DMS153 (cell line): Measurements from ENCODE around the gene LYPD8.

Experiments used
- DNase-seq: peaks from one replicate; lab custom pipeline; 2025; lab: John Stamatoyannopoulos, UW

LYPD8 gene

DNA sequence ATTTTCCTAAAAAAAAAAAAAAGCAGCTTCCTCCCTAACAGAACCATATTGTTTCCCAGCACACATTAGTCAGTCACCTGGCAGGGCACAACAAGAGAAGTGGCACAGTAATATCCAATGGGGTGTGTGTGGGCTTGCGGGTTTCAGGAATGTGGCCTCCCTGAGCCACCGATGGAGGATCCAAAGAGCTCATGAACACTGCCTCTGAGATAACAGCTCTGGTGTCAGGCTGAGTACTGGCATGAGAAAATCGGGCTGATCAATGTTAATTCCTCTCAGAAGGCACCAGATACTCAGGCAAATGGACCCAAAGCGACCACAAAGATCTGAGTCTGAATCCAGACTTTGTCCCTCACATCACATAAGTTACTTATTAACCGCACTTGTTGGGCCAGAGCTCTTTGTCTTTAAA is 2.2 kb upstream of the LYPD8 start:
- DNase-seq: no peak

DNA sequence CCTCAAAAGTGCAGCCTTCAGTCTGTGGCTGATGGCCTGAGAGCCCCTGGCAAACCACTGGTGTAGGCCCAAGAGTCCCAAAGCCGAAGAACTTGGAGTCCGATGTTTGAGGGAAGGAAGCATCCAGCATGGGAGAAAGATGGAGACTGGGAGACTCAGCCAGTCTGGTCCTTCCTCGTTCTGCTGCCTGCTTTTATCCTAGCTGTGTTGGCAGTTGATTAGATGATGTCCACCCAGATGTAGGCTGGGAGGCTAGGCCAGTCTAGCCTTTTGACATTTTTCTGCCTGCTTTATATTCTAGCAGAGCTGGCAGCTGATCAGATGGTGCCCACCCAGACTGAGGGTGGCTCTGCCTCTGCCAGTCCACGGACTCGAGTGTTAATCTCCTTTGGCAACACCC is 1.1 kb upstream of the LYPD8 start:
- DNase-seq: no peak

DNA sequence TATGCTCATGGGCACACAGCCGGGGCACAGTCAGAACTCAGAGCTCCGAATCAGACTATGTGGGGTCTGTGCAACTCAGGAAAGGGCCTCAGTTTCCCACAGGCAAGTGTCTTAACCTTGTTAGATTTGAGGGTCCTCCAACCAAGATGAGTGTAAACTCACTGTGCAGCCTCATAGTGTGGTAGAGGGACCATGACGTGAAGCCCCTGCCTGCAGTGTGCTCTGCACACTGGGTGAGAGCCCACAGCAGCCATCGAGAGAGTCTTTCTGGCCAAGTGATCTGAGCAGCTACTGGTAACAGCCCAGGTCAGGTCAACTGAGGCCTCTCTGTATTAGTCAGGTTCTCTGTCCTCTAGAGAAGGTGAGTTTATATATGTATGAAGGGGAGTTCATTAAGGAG is 592 bp upstream of the LYPD8 start:
- no peak for DNase-seq

DNA sequence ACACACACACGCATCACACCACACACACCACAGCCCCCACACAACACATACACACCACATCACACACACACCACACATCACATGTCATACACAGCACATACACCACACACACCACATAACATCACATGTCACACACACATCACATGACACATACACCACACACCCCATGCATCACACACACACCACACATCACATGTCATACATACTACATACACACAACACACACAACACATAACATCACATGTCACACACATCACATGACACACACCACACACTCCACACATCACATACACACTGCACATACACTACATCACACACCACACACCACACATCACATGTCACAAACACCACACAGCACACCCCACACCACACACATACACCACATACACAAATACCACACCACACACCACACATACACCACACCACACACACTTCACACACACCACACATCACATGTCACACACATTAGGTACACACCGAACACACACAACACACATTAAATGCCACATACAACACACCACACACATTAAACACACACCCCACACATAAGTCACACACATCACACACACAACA is 1.8 kb downstream of the LYPD8 start:
- DNase-seq: no peak

DNA sequence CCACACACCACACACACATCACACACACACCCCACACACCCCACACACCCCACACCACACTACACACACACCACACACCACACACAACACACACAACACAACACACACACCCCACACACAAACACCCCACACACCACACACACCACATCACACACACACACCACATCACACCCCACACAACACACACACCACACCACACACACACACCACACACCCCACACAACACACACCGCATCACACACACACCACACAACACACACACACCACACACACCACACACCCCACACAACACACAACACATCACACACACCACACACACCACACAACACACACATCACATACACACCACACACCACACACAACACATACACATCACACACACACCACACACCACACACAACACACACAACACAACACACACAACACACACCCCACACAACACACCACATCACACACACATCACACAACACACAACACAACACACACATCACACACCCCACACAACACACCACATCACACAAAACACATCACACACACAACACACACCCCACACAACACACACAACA is 2.4 kb downstream of the LYPD8 start:
- no peak for DNase-seq

DNA sequence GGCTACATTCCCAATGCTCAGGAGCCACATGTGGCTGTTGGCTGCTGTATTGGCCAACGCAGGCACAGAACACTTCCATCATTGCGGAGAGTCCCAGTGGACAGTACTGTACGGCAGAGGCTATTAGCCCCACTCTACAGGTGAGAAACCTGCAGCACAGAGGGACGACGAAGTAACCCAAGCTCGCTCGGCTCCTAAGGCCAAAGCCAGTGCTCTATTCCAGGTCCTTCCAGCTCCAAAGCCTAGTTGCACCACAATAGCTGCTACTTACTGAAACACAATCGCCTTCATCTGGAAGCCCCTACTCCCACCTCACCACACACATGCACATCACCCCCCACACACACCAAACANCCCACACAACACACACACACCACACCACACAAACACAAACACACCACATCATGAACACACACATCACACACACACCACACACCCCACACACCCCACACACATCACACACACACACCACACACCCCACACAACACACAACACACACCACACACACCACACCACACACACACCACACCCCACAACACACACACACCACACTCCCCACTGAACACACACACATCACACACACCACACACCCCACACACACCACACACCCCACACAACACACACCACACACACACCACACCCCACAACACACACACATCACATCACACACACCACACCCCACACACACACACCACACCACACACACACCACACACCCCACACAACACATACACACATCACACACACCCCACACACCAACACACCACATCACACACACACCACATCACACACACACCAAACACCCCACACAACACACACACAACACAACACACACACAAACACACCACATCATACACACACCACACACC is 3.2 kb downstream of the LYPD8 start:
- DNase-seq: peak; percentile 31

DNA sequence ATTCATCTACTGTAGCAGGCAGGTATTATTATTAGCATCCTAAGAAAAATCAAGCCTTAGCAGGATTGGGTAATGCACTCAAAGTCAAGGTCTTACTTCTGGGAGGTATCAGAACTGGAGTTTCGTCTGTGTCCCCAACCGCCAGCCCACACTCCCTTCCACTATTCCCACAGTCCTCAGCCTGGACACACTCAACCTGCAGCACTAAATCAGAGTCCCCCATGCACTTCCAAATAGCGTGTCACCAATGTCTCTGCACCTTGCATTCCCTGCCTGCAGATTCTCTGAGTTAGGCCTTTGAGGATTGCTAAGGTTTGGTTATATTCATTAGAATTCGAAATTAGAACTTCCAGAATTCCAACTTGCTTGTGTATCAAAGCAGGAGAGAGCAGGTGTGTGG is 3.9 kb downstream of the LYPD8 start:
- no peak for DNase-seq

DNA sequence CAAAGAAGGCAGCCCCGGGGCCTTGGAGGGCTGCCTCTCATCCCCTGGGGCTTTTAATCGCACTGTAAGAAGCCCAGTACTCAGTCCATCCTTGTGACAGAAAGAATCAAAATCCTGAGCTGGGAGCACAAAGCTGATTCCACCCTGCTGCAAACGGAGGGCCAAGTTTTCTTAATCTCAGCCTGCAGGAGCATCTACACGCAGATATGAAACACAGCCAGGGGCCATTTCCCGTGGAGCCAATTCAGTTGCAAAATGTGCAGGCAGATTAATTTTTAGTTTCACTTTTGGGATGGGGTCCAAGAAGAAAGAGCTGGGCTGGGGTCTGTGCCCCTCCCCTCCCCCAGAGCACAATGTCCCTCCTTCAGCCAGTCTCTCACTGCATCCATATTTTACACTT is 4.4 kb downstream of the LYPD8 start:
- DNase-seq: no peak

DNA sequence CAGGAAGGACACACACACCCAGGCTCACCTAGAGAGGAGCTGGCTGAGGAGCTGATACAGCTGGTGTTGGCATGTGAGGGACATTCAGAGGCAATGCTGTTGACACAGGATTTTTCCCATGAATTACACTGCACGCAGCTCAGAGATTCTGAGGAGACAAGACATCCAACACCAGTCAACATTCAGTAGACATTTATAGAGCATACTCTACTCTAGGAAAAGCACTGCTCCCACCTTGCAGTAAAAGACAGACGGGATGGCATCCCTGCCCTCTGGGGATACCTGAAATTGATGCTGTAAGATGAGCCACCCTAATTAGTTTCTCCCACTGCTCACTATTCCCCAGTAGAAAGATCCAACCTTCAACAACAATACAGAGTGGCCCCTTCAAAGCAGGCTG is 5.1 kb downstream of the LYPD8 start:
- peak; percentile 2 for DNase-seq

DNA sequence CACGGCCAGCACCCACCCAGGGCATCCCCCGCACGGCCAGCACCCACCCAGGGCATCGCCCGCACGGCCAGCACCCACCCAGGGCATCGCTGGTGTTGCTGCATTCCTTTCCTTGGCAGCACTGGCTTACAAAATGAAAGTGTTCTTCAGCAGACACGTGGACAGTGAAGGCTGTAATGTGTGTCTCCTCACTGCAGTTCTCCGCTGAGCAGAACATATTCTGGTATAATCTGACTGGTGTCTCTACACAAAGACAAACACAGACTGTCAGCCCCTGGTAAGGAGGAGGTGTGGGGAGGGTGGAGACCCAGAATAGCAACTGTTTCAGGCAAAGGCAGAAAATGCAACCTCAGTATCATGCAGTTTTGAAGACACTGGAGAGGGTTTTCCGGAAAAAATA is 7.3 kb downstream of the LYPD8 start:
- DNase-seq: no peak

DNA sequence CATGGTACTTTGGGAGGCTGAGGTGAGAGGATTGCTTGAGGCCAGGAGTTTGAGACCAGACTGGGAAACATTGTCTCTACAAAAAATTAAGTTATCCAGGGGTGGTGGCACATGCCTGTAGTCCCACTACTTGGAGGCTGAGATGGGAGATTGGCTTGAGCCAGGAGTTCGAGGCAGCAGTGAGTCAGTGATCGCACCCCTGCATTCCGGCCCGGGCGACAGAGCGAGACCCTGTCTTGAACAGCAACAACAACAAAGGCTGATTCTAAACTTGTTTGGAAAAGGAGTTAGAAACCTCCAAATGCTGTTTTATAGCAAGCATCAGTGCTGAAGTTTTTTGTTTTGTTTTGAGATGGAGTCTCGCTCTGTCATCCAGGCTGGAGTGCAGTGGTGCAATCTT is 14.7 kb downstream of the LYPD8 start:
- no peak for DNase-seq

DNA sequence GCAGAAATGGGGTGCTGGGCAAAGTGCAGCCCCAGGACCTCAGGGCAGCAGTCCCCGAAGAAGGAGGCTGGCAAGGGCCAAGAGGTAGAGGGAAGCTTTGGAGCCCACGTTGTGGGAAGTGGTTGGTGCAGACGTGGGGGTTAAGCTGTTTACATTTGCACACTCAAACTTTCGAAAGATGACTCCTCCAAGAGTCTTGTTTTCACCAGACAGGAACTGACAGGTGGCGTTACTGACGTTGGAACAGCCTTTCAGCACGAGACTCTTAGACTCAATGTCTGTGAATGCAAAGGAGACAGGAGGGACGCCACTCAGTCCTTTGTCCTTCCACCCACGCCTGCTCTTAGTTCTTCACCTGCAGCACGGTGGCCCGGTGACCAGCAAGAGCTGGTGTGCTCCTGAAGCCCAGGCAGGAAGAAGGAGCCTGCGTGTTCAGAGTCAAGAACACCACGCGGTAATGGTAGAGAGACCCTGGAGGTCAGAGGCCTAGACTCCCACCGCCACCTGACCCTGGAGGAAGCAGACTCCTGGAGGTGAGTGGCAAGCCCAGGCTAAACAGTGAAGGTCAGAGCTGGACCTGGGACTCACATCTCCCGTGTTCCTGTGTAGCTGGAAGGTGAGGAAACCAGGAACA is 15.9 kb downstream of the LYPD8 start:
- DNase-seq: no peak

DNA sequence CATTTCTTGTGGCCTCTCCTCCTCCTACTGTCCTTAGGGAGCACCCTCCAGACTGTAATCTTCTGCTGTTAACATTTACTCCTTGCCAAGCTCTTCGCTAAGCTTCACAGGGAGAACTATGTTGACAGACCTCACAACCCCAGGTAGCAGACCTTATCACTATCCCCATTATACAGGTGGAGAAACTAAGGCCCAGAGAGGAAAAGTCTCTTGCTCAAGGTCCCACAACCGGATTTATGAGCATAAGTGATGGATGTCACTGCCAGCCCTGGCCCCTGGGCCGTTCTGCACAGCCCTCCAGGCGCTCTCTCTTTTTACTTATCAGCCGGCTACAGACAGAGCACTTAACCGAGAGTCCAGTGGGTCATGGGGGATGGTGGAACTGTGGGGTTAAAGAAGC is 18.1 kb downstream of the LYPD8 start:
- no peak for DNase-seq

DNA sequence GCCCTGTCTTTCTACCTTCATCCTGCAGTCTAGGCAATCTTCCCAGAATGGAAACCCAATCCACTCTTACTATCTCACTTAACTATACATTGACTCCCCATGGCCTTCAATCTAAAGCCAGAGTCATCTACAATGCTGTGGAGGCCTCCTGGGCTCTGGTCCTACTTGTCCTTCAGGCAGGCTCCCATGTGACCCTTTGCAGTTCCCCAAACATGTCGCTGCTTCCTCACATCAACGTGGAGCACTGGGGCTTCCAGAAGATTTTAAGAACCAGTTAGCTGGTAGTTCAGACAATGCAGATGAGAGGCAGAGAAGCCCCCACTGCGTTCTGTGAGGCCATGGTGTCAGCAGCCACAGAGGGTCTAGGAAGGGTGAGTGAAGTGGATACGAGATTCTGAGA is 18.6 kb downstream of the LYPD8 start:
- no peak for DNase-seq

DNA sequence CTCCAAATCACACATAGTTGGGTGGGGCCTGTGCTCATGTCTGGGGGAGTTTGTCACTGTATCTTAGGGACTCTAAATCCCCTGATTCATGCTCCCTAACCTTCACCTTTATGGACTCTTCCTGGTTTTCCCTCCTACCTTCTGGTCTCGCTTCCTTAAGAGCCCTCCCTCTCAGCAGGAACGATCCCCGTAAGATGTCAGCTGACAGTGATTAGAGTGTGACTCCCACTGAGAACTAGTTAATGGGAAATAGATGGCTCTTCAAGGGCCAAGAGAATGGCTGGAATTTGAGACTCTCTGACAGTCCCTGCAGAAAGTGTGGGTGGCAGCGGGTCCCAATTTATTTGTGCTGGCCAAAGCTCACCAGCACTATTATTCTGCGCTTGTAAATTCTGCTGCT is 22.0 kb downstream of the LYPD8 start:
- no peak for DNase-seq

DNA sequence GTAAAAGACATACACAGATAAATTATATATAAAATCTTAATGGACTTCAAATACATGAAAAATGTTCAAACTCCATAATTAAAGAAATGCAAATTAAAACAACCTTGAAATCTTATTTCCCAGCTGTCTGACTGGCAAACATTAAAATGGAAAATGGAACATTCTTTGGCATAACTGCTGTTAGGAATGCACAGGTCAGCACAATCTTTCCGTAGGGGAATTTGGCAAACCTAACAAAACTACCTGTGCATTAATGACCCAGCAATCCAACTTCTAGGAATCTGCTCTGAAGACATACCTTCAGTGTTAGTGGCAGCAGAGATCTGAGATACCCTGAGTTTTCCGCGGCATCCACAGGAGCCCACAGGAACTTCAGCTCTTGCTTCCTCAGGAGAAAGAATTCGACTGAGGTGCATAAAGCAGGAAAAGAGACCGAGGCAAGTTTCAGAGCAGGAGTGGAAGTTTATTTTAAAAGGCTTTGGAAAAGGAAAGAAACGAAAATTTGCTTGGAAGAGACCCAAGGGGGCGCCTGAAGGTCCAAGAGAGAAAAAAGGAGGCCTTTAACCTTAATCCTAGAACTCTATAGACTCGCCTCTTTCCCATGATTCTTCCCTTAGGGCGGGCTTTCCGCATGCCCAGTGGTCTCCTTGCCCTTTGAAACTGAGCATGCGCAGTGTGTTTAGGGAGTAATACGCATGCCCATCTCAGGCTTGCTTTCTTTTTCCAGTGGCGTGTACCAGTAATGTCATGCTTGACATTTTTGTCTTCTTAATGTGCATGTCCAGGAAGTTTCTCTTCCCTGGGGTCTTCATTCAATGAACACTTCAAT is 24.8 kb downstream of the LYPD8 start:
- no peak for DNase-seq

DNA sequence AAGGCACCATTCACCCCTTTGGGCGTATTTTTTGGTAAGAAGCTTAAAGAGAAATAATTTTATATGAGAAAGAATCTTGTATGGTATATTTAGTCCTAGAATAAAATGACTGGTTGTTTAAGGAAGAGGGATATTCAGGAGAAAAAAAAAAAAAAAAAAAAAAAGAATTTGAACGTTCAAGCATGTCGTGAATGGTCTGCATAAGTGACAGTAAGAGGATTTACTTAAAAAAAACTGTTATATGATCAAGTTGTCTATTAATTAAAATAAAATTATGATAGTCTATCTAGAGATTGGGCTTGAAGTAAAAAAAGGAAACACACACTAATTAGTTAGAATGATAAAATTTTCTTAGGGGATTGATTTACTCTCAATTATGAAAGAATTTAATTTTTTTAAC is 41.3 kb downstream of the LYPD8 start:
- DNase-seq: no peak

DNA sequence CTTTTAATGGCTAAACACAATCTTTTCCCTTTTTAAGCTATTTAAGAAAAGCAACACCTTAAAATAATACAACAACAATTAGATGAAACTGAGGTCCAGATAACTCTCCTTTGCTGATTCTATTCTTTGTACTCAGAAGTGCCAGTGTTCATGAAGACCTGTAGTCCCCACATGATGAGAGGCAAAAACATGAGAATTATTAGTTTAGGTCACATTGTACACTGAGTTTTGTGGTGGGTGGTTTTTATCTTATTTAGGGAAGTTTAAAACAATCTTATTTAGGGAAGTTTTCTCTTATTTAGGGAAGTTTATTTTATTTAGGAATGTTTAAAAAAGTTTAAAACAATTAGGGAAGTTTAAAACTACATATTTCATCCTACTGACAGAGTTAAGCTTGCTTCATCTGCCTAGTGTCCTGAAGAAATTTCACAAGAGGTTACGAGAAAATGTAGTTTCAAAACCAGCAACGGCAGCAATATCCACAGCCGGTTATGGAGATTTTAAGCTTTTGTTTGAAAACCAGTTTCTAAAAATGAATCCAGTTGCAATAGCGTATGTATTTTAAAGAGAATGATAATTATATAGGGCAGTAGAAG is 45.2 kb downstream of the LYPD8 start:
- DNase-seq: no peak

DNA sequence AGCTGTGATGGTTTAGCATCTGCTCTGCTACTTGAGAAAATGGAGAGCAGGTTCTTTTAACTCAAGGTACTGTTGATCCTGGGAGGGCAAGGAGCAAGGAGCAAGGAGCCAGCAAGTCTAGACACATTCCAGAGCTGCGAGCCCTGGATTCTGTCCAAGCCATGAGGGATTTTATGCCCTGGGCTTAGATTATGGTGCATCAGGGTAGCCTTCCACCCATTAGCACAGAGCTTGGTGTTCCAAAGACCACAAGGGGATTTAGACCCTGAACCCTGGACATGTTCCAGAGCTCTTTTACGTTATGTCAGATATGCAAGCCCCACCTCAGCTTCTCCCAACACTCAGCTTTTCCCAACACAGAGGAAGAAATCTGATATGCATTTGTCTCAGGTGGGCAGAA is 51.0 kb downstream of the LYPD8 start:
- DNase-seq: no peak

DNA sequence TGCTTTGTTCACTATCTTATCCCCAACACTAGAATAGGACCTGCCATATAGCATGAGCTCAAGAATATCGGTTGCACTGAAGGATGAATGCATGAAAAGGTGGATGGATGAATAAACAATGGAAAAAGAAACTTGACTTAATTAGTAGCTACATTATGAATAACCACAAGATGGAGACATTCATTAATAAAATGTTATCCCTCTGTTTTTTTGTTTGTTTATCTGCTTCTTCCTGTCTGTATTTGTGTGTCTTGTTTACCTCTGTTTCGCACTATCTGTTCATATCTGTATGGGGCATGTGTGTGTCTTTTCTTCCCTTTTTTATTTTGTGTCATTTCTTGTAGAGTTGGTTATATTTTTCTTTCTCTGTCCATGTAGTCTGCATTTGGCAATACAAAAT is 51.9 kb downstream of the LYPD8 start:
- no peak for DNase-seq

DNA sequence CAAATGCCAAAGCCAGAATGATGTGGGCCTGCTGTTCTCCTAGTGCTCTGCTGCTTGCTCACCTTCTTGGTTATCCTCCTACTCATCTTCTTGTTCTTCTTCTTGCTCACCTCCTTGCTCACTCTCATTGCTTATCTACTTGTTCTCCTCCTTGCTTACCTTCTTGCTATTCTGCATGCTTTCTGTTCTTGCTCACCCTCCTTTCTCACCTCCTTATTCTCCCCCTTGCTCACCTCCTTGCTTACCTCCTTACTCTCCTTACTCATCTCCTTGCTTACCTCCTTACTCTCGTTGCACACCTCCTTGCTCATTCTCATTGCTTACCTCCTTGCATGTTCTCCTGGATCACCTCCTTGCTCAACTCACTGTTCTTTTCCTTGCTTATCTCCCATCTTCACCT is 52.8 kb downstream of the LYPD8 start, which contains the start of gene OR14I1:
TSS of gene OR14I1 (minus strand) at position 53 of the 400 bp plus-strand sequence.
- no peak for DNase-seq

DNA sequence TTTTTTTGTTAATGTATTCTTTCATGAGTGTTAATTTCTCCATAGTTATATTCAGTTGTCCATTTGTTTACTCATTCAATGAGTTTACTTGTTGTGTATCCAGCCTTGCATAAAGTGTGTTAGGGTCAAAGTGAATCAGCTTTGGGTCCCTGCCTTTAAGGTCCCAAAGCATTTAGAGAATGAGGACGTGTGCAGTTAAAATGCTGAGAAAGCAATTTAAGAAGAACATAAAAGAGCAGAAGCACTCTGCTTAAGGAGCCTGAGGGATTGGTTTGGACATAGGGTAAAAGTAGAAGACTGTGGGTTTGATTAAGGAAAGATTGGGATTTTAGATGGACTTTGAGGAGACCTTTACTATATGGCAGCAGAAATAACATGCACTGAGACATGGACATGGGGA is 56.5 kb downstream of the LYPD8 start:
- DNase-seq: no peak
